ENCODE results near the gene ACOT7. TPM values are rescaled to one million over a fixed set of nuclear protein-coding genes. Genes with fewer than 3 reads are reported as not detected.

Gene ACOT7
- total RNA-seq, 3 donors from 2014 or later = 9.4 to 12.8 (median 11.5) TPM

DNA sequence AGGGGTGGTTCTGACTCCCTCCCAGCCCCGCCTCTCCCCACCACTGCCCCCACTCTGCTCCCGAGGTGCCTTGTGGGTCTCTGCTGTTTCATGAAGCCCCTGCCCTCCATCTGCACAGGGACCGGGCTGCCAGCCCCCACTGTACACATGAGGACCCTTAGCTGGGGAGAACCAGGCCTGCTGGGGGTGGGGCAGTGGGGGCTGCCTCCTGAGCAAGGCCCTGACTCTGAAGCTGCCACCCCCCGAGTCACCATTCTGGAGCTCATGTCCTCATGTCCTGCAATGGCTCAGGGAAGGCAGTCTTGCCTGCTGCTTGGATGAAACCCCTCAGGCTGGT is 141.2 kb downstream of the ACOT7 start:
- no peak overlapping the region for H3K4me3 ChIP-seq
- no peak for DNase-seq (ENCODE audit: low spot score in 2 of 2)
- H3K4me1 ChIP-seq = no peaks in the 10 kb centered on the region
- H3K36me3 ChIP-seq = no peaks in the 10 kb centered on the region
- H3K9me3 ChIP-seq = no peaks in the 10 kb centered on the region
- TF ChIP-seq POLR2AphosphoS5 (IDR thresholded peaks at IDR 0.05) (no peak), POLR2A (IDR thresholded peaks at IDR 0.05) (no peak)
- TF ChIP-seq, protein P1, sequence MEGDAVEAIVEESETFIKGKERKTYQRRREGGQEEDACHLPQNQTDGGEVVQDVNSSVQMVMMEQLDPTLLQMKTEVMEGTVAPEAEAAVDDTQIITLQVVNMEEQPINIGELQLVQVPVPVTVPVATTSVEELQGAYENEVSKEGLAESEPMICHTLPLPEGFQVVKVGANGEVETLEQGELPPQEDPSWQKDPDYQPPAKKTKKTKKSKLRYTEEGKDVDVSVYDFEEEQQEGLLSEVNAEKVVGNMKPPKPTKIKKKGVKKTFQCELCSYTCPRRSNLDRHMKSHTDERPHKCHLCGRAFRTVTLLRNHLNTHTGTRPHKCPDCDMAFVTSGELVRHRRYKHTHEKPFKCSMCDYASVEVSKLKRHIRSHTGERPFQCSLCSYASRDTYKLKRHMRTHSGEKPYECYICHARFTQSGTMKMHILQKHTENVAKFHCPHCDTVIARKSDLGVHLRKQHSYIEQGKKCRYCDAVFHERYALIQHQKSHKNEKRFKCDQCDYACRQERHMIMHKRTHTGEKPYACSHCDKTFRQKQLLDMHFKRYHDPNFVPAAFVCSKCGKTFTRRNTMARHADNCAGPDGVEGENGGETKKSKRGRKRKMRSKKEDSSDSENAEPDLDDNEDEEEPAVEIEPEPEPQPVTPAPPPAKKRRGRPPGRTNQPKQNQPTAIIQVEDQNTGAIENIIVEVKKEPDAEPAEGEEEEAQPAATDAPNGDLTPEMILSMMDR (IDR thresholded peaks at IDR 0.05) = no peak
- H3K27me3 ChIP-seq = peaks cover 6 to 39% of the 10 kb centered on the region in 2 donors
- intact Hi-C loops (cut with DNase I; ENCODE audit: low total_unique reads) = no loop called here
- H3K27ac ChIP-seq = no peak overlapping the region

GRCh38 chr1:6251681-6252373 is 141.7 kb downstream of the ACOT7 start:
- Histone ChIP-seq H3K4me1 (no peaks in the 10 kb centered on the region), H3K4me3 (no peak overlapping the region), H3K9me3 (no peaks in the 10 kb centered on the region), H3K27me3 (peaks cover 6 to 39% of the 10 kb centered on the region in 2 donors), H3K36me3 (no peaks in the 10 kb centered on the region), H3K27ac (no peak overlapping the region)
- TF ChIP-seq, protein P1 (IDR thresholded peaks at IDR 0.05) = no peak
- TF ChIP-seq POLR2AphosphoS5 (IDR thresholded peaks at IDR 0.05) = no peak
- no peak for TF ChIP-seq POLR2A (IDR thresholded peaks at IDR 0.05)
- intact Hi-C loops (cut with DNase I; ENCODE audit: low total_unique reads) = no loop called here
- DNase-seq (ENCODE audit: low spot score in 2 of 2) = no peak

GRCh38 chr1:6251233-6251632 is 142.3 kb downstream of the ACOT7 start:
- no peaks in the 10 kb centered on the region for H3K4me1 ChIP-seq
- H3K9me3 ChIP-seq = no peaks in the 10 kb centered on the region
- no peak for DNase-seq (ENCODE audit: low spot score in 2 of 2)
- no peak overlapping the region for H3K27ac ChIP-seq
- TF ChIP-seq POLR2AphosphoS5 (IDR thresholded peaks at IDR 0.05) (no peak), POLR2A (IDR thresholded peaks at IDR 0.05) (no peak)
- TF ChIP-seq, protein P1 (IDR thresholded peaks at IDR 0.05) = no peak
- H3K27me3 ChIP-seq = peaks cover 6 to 42% of the 10 kb centered on the region in 2 donors
- no peak overlapping the region for H3K4me3 ChIP-seq
- intact Hi-C loops (cut with DNase I; ENCODE audit: low total_unique reads) = no loop called here
- no peaks in the 10 kb centered on the region for H3K36me3 ChIP-seq

DNA sequence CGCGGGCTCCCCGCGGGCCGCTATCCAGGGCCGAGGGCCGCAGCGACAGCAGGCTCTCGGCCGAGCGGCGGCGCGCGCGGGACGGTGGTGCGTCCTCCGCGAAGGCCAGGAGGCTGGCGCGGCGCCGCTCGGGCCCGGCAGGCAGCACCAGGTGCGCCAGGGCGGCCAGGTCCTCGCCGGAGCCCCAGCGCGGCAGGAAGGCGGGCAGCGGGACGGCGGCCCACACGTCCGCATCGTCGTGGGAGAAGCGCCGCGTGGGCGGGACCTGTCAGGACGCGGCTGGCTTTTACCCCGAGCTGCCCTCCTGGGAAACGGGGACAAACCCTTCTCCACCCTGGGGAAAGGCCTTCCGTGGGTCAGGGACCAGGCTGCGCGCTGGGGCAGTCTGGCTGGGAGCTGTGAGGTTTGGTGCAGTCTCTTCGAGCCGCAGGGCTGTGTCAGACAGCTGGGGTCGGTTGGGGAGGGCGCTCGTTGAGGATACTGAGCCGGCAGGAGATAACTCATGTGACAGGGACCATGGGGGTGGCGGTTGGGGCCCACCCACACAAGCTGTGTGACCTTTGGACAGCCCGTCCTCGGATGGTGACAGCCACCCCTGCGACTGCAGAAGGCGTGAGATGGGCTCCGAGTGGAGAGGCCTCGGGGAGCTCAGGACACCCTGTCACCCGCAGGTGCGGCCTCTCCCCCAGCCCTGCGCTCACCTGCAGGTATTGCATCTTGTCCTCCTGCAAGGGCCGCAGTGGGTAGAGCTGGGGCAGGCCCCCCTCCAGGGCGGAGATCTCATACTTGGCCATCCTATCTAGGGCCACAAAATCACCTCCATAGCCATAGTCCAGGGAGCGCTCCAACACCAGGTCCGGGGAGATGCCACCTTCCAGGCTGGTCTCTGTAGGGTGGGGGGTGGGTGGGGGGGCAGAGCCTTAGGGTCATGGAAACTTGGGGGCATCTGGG is 143.6 kb downstream of the ACOT7 start:
- no peak for TF ChIP-seq POLR2AphosphoS5 (IDR thresholded peaks at IDR 0.05)
- no peak for TF ChIP-seq POLR2A (IDR thresholded peaks at IDR 0.05)
- TF ChIP-seq, protein P1 (IDR thresholded peaks at IDR 0.05) = no peak
- H3K9me3 ChIP-seq = no peaks in the 10 kb centered on the region
- H3K4me1 ChIP-seq = peaks cover 0 to 5% of the 10 kb centered on the region in 2 donors
- peak overlapping the region in 1 of 3 donors; percentile 57 for H3K4me3 ChIP-seq
- peaks cover 9 to 54% of the 10 kb centered on the region in 2 donors for H3K27me3 ChIP-seq
- intact Hi-C loops (cut with DNase I; ENCODE audit: low total_unique reads) = no loop called here
- no peaks in the 10 kb centered on the region for H3K36me3 ChIP-seq
- H3K27ac ChIP-seq = no peak overlapping the region
- DNase-seq (ENCODE audit: low spot score in 2 of 2) = no peak

Data from breast epithelium (tissue), 4 donors.